ENCODE data around the gene B4GALT6.

DNA sequence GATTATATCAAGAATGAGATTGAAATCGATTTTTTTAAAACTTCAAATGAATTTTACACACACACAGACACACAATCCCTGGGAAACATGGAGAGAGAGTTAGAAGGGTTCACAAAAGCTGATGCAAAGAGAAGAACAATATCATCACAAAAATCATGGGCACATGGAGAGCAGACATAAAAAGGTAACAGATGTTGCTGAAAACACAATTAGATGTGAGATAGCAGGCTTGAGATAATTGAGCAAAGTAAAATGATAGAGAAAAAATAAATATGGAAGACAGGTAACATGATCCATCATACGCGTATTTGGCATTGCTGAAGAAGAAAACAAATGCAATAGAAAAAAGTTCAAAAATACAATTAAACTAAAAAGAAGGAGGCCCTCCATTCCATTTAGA lies 11.6 kb upstream of the B4GALT6 start:
- TF ChIP-seq EZH2phosphoT487 (IDR thresholded peaks at IDR 0.05) = no peak
- TF ChIP-seq CTCF (IDR thresholded peaks at IDR 0.05) = no peak
